ENCODE data around the gene RND2. TPM values are rescaled to one million over a fixed set of nuclear protein-coding genes. Genes with fewer than 3 reads are reported as not detected.

RND2 gene
- total and polyA plus RNA-seq, 2 of the 13 experiments (the other 11 are each of a cell fraction or from before 2014, with no cell fraction given): 0.05 to 0.11 TPM

DNA sequence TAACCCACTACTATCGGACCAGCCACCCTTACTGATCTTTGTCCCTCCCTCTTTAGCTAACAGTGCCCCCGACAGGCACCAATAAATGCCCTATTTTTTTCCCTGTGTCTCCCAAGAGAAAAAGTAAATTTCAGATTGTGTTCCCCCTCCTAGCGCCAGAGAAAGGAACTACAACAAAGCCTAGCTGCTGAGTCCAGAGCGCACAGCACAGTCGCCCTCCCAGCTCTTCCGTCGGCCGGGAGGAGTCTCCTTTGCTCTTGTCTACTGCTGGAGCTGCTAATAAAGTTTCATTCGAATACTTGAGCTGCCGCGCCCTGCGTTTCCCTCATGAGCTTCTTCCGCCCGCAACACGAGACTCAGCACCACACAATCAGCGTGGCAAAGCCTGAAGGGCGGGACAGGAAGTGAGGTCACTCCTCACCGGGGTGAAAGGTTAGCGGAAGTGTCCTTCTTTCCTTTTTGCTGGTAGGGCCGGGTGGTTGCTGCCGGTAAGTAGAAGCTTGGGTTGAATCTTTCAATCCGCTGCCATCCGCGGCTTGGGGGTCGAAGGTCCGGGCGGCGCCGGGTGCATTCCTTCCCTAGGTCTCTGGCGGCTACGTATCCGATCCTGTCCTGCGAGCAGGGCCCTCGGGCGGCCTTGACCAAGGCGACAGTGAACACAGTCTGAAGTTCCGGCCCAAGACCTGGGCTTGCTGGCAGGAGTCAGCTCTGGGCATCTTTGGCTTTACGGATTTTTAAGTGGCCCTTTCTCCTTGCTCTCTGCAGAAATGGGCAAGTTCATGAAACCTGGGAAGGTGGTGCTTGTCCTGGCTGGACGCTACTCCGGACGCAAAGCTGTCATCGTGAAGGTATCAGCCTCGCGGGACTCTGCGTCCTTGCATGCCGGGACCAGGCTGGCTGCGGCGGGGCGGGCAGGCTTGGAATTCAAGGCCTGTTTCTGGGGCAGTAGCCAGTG is 26.8 kb upstream of the RND2 start, which contains the start of gene RPL27 (continued):
- no peak for TF ChIP-seq CENPX (CRISPR knock-in tag; IDR thresholded peaks at IDR 0.05)
- 0 out of 2 replicates have a peak, but pooled peaks have one; percentile 74 for TF ChIP-seq ZNF737 (CRISPR knock-in tag; IDR thresholded peaks at IDR 0.05; ENCODE audit: borderline replicate concordance)
- TF ChIP-seq RBM39 (IDR thresholded peaks at IDR 0.05; ENCODE audit: low read depth, low read length, poor library complexity, severe bottlenecking): peak; percentile 98
- peak; percentile 69; the same call in 1 of the 2 replicates for TF ChIP-seq EEA1 (CRISPR knock-in tag; IDR thresholded peaks at IDR 0.05; ENCODE audit: borderline replicate concordance)
- 0 out of 2 replicates have a peak, but pooled peaks have one; percentile 51 for TF ChIP-seq ZNF550 (CRISPR knock-in tag; IDR thresholded peaks at IDR 0.05; ENCODE audit: borderline replicate concordance)
- peak; percentile 70 for TF ChIP-seq ZNF768 (CRISPR knock-in tag; IDR thresholded peaks at IDR 0.05)
- peak; percentile 94; the same call in 1 of the 2 replicates for TF ChIP-seq ZFP36L1 (CRISPR knock-in tag; IDR thresholded peaks at IDR 0.05)
- TF ChIP-seq ZNF670 (CRISPR knock-in tag; IDR thresholded peaks at IDR 0.05; ENCODE audit: borderline replicate concordance): peak; percentile 99
- TF ChIP-seq DMTF1 (CRISPR knock-in tag; IDR thresholded peaks at IDR 0.05): 0 out of 2 replicates have a peak, but pooled peaks have one; percentile 62
- 0 out of 2 replicates have a peak, but pooled peaks have one; percentile 42 for TF ChIP-seq ZNF12 (CRISPR knock-in tag; IDR thresholded peaks at IDR 0.05)
- TF ChIP-seq REPIN1 (CRISPR knock-in tag; IDR thresholded peaks at IDR 0.05; ENCODE audit: borderline replicate concordance, low read depth): peak; percentile 100
- TF ChIP-seq, protein P1, sequence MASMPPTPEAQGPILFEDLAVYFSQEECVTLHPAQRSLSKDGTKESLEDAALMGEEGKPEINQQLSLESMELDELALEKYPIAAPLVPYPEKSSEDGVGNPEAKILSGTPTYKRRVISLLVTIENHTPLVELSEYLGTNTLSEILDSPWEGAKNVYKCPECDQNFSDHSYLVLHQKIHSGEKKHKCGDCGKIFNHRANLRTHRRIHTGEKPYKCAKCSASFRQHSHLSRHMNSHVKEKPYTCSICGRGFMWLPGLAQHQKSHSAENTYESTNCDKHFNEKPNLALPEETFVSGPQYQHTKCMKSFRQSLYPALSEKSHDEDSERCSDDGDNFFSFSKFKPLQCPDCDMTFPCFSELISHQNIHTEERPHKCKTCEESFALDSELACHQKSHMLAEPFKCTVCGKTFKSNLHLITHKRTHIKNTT (CRISPR knock-in tag; IDR thresholded peaks at IDR 0.05): no peak
- TF ChIP-seq ZNF253 (CRISPR knock-in tag; IDR thresholded peaks at IDR 0.05; ENCODE audit: borderline replicate concordance): peak; percentile 93; the same call in 1 of the 2 replicates
- TF ChIP-seq, protein P2, sequence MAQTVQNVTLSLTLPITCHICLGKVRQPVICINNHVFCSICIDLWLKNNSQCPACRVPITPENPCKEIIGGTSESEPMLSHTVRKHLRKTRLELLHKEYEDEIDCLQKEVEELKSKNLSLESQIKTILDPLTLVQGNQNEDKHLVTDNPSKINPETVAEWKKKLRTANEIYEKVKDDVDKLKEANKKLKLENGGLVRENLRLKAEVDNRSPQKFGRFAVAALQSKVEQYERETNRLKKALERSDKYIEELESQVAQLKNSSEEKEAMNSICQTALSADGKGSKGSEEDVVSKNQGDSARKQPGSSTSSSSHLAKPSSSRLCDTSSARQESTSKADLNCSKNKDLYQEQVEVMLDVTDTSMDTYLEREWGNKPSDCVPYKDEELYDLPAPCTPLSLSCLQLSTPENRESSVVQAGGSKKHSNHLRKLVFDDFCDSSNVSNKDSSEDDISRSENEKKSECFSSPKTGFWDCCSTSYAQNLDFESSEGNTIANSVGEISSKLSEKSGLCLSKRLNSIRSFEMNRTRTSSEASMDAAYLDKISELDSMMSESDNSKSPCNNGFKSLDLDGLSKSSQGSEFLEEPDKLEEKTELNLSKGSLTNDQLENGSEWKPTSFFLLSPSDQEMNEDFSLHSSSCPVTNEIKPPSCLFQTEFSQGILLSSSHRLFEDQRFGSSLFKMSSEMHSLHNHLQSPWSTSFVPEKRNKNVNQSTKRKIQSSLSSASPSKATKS (CRISPR knock-in tag; IDR thresholded peaks at IDR 0.05): peak; percentile 84; the same call in 1 of the 2 replicates
- TF ChIP-seq GTF2F1 (IDR thresholded peaks at IDR 0.05; ENCODE audit: low read length): 0 out of 2 replicates have a peak, but pooled peaks have one; percentile 71
- 0 out of 2 replicates have a peak, but pooled peaks have one; percentile 60 for TF ChIP-seq CHCHD3 (CRISPR knock-in tag; IDR thresholded peaks at IDR 0.05)
- peak; percentile 31; the same call in 1 of the 2 replicates for TF ChIP-seq RELA (CRISPR knock-in tag; IDR thresholded peaks at IDR 0.05)
- peak; percentile 35 to 94; a peak in 3 of 4 replicates for TF ChIP-seq NR2F1 (CRISPR knock-in tag; IDR thresholded peaks at IDR 0.05)
- peak; percentile 96 for TF ChIP-seq ZNF790 (CRISPR knock-in tag; IDR thresholded peaks at IDR 0.05; ENCODE audit: borderline replicate concordance)
- TF ChIP-seq IRX3 (CRISPR knock-in tag; IDR thresholded peaks at IDR 0.05; ENCODE audit: borderline replicate concordance, low read depth): peak; percentile 73; the same call in 1 of the 2 replicates
- TF ChIP-seq TSC22D2 (CRISPR knock-in tag; IDR thresholded peaks at IDR 0.05; ENCODE audit: borderline replicate concordance): peak; percentile 89; the same call in 1 of the 2 replicates
- no peak for TF ChIP-seq ADNP (CRISPR knock-in tag; IDR thresholded peaks at IDR 0.05)

All from HepG2 (cell line).